HL-60/S4 treated with retinoic acid at 250 ng/mL for 4 days and 3 days (cell line): ENCODE data around the gene HOXB9.

ENCODE experiments used
- in situ Hi-C: fragments of 300-500 bp; cut with MboI; formaldehyde crosslinking; loops from 2 replicates; pipeline ENCODE4 v1.7.0; 2022; ENCODE audit warnings: low sequenced_read_pairs

Gene HOXB9

DNA sequence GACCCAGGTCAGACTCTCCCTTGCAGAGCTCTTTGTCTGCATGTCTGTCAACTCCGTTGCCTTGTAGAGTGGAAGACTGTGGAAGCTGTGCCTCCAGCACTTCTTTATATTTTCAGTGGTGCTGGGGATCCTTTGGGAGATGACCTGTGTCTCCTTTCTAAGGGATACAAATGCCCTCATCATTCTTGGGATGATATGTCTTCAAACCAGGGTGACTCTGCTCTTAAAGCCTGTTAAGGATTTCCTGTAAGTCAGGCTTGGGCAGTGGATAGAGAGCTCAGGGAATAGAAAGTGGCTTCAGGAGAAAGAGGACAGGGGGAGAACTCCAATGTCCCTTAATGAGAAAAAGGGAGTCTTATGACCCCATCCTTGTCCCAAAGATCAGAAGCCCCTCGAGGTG is 37.6 kb downstream of the HOXB9 start:
- in situ Hi-C loops: no loop called here

DNA sequence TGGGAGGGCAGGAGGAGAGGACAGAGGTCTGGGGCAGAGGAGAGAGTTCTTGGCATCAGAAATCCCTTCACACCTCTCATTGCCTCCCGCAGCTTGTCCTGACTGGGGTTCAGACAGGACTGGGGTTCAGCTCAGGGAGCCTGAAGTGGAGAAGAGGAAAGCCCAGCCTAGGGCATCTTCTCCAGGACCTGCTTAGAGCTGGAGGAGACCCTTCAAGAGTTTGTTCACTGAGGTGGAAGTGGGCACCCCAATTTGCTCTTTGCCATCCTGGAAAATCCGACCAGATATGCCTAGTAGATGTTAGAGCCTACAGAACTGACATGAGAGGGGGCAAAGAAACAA is 38.1 kb downstream of the HOXB9 start:
- in situ Hi-C loops: no loop called here

DNA sequence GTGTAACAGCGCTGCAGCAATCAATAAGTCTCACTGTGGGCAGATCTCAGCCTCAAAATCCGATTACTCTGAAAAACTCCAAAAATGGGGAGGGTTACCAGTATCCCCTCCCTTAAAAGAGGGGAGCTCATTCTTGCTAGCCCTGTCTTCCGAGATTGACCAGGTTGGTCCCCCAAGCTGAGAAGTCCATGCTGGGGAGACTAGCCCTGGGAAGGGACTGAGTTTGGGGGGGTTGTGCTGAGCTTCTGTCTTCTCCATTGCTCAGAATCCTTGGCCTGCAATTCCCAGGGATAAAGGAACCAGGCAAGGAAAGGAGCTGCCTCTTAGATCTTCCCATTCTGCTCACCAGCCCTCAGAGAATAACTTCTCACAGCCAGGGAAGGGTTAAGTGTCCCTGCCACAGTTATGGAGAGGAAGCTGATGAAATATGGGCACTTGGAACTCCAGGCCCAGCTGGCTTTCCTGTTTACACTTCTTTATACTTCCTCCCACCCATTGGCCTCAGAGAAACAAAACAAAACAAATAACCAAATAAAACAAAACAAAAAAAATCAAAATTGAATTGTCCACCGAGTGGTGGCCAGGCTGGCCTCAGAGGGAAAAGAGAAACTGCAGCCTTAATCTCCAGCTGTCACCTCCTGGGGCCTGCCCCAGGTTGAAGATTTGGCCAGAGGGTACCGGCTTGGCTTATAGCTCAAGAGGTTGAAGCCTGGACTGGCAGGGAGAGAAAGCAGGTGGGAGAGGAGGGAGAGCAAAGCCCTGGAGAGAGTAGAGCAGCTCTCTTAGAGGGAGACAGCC is 38.7 kb downstream of the HOXB9 start:
- in situ Hi-C loops: no loop called here

DNA sequence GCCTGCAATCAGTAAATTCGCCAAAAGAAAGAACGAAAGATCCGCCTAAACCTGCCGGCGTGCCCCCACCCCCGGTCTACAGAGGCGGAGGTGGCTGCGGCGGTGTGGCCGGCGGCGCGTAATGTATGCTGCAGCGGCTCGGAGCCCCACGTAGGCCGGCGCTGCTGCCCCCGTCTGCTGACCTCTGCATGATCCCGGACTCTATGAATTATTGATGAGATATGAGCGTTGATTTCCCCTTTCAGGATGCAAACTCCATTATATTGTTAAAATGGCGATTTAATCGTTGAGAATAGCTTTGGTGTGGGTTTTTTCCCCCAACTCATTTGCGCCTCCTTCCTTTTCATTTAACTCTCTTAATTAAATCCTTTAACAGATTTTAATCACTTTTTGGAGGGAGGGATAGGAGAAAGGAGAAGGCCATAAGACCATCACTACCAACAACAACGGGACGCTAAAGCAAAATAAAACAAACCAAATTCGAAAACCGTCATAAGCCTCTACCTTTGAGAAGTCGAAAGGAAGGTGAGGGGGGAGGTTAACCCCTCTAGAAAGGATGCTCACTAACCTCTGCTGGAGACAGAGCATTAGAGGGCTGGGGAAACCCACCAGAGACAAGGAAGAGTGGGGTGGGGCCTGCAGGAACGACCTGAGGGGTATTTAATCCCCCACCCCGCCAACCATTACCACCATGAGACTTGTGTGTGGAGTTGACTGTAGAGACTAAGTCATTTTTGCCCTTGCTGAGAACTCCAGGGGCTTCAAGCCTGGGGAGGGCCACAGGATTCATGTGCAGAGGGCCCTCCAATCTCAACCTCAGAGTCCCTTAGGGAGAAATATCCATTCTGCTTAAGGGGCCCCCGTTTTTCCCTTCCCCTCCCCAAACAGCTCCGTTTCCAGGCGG is 39.6 kb downstream of the HOXB9 start:
- in situ Hi-C loops: no loop called here

DNA sequence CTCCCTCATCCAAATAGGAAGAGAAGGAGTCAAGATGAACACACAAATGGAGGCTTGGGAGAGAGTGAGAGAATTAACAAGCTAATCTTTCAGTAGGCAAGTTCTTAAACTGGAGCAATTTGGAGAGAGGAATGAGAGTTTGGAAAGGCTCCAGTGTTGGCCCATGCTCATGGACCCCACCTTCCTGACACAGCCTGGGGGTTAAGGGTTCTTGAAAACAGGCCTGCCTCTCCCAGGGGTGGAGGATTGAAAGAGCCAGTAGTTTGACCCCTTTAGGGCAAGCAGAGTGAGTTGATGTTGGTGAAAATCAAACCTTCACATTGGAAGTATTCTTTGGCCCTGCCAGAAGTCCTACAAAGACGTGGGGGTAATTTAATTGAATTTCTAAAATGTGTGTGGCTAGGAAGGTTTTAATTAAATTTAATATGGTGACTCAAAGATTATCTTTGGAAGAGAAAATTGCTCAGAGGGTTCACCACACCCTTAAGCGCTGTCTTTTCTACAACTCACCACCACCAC is 41.9 kb downstream of the HOXB9 start:
- in situ Hi-C loops: no loop called here

DNA sequence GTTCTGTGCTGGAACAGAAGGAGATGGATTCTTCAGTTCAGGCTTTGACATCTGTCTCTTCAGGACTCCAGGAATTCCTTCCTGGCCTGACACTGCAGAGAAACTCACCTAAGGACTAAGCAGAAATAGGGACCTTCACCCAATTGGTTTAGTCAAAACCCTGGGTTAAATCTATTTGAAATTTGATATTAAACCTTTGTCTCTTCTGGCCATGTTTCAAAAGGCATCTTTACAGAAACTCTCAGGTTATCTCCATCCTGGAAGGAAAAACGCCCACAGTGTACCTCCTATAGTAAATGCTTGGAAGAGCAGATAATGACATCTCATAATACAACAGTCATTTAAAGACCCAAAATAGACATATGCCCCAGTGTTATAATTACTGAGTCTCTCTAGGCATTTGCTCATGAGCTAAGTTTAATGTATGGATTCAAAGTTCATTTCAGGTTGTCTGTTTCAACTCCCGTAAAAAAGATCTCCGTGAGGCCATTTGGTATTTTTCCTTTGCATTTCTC is 42.4 kb downstream of the HOXB9 start:
- in situ Hi-C loops: no loop called here

DNA sequence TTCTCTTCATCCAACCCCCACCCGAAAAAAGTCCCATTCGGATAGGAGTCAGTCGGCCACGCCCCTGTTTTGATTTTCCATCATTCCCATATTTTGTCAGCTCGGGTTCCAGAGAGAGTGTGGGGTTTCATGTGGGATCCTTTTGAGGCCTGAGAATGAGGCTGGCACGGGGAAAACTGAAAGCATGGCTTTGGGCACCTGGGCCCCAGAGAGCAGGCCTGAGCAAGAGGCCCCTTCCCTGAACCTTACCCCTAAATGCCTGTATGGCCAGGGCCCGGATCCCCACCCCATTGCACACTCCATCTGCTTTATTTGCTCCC is 43.4 kb downstream of the HOXB9 start:
- in situ Hi-C loops: no loop called here

DNA sequence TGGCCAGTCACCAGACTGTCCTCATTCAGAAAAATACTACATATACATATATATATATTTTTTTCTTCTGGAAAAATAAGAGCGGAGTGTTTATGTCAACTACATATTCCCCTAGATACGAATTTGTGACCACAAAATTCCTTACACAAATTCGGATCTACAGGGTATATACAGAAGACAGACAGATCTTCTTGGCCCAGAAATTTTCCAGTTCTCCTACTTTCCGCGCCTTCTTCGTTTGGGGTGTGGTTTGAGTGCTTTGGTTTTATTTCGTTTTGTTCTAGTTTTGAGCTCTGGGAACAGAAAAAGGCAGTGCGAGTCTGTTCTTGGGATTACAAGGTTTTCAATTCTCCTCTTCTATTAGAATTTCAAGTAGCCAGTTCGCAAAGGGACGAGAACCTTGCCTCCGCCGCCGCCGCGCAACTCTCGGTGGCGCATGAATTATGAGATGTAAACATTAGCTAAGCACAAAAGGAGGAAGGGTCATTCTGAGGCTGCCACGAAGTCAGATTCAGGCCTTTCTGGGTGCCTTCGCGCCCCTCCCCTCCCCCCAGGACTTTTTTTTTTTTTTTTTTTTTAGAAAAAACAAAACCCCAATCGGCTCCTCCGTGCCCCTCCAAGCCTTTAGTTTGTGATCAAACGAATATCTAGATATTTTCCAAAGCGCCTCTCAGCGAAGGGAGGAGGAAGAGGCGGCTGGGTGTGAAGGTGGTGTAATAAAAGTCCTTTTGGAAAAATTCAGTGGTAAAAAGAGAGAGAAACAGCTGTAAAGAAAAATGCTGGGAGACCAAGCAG is 46.2 kb downstream of the HOXB9 start:
- in situ Hi-C loops: no loop called here

DNA sequence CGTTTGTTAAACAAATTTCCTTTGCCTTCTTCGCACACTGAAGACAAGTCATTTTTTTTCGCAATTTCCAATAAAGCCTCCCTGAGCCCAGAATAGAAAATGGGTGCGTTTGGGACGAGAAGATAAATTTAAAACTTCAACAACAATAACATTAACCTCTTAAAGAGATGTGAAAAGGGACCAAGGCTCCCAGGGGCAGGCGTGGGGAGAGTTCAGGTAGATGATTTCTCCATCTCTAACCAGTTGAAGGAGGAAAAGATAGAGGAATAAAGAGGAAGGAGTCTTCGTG is 46.7 kb downstream of the HOXB9 start:
- in situ Hi-C loops: no loop called here

DNA sequence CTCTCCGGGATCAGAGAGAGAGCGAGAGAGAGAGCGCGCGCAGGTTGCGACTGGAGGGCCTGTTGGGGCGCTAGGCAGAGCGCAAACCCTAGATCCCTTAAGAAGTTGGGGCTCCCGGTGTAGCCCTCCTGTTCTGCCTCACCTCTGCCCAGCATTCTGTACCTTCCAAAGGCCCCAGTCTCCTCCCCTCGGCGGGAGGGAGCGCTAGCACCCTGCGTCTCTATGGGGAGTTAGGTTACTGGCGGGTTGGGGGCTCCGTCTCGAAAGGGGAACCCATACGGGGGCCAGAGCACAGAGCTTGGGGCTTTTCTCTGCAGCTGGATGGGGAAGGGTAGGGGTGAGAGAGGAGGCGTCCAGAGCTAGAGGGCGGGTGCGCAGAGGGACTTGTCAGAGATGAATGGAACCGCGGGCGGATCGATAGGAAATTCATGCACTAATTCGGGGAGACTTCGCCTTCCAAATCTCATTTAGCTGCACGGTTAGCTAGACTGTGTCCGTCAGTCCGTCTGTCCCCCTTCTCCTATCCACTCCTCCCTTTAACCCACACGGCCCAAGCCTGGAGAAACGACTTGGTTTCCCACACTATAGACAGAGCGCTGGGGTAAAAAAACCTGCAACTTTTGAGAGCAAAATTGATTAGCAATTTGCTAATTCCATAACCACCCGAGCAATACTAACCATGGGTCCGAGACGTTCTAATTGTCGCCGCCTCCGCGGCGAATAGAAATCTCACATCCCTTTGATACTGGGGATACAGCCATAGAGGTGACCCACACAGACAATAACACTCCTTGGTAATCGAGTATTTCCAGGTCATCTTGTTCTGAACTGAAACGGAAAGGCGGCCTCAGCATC is 47.3 kb downstream of the HOXB9 start:
- in situ Hi-C loops: no loop called here

DNA sequence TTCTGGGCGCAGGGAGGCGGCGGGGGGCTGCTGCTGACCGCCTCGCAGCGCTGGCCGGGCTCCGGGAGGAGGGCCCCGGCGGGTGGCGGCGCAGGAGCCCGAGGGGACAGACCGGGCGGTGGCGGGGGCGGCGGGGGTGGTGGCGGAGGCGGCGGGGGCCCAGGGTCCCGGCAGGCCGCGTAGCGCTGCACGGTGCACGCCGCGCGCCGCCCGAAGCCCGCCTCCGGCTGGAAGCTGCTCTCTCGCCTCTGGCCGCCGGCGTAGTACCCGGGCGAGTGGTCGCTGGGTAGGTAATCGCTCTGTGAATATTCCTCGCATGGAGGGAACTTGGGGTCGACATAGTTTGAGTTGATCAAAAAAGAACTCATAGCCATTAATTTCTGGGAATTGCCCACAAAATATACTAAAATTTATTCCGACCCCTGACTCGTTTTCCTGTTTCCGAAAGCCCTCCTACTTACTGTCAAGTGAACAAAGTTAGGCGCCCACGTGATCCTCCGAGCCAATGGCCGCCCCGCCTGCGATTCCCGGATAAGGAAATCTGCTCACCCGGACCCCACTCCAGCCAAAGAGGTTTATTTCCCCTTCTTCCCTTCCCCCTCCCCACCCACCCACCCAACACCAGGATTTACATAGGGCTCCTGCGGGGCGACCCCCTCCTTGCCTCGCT is 48.1 kb downstream of the HOXB9 start, which contains the start of gene HOXB4:
HOXB4 (minus strand) TSS at position 405 of the 670 bp plus-strand sequence; CDS start at position 374, 31 bp downstream.
- in situ Hi-C loops: no loop called here

DNA sequence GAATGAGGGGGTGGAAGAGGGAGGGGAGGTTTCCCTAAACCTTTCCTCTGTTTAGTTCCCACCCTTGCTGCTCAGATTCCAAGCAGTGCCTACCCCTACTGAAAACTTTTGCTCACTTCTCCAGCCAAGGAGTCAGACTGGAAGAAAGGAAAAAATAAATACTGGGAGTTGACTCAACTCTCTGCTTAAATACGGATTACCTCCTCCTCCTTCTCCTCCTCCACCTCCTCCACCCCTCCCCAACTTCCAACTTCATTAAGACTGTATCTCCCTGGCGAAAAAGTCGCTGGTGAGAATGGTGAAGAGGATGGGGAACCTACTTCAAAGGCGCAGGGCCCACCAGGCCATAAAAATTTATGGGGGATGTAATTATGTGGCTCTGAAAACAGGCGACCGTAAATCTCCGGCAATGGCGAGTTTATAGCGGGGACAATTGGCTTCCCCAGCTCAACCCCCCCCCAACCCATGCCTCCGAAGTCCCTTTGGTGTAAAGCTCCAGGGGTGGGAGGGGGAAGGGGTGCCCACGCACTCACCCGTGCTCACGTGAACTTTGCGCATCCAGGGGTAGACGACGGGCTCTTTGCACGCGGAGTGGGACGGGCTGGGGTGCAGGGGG is 48.7 kb downstream of the HOXB9 start:
- in situ Hi-C loops: no loop called here

DNA sequence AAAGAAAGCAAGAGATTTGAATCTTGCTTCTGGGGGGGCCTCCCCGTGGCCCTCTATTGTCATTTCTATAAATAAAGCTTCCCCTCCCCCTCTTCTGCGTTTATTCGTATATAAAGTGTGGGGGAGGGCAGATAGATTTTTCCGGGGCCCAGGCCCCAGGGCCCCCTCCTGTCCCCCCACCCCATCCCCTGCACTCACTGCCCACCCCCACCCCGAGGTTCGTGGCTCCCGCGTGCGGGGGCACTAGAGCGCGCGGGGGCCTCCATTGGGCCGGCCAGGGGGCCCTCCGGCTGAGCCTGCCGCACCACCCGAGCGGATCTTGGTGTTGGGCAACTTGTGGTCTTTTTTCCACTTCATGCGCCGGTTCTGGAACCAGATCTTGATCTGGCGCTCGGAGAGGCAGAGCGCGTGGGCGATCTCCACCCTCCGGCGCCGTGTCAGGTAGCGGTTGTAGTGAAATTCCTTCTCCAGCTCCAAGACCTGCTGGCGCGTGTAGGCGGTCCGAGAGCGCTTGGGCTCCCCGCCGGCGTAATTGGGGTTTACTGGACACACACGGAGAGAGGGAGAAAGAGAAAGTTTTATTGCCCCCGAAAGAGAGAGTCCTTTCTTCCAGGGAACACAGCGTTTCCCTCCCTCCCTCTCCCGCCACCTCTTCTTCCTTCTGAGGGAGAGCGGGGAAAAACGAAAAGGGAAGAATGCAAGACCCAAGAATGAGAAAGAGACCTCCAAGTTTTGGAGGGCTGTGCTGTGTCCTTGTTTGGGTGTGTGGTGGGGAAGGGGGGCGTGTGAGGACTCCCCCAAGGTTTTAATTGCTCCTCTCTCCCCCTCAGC is 49.5 kb downstream of the HOXB9 start:
- in situ Hi-C loops: no loop called here

DNA sequence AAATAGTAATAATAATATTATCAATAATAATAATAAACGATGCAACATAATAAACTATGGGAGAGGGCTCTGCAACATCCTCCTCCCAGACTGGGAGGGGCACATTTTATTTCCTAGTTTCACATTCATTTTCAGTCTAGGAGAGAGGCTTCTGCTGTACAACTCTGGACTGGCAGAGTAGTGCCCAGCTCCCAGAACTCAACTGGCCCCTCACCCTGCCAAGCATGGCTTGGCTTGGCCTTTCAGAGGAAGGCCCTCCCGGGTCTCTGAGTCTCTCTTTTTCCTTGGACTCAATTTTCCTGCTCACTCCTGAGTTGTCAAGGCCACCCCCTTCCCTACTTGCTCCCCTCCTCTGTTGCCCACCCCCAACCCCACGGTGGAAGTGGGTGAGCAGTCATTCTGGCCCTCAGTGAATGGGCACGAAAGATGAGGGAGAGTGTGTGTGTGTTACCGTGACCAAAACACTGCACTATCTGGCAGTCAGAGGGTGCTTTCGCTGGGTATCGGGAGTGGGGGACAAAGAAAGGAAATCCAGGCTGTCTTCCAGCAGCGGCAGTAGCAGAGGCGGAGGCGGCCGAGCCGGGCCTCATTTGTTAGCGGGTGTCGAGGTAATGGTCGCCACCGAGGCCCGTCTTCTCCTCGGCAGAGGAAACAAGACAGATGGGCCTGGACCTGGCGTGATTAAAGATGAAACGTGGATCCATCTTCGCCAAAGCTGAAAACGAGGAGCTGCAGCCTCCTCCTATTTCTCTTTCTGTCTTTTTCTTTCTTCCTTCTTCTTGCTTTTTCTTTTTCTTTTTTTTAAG is 50.3 kb downstream of the HOXB9 start:
- in situ Hi-C loops: no loop called here

DNA sequence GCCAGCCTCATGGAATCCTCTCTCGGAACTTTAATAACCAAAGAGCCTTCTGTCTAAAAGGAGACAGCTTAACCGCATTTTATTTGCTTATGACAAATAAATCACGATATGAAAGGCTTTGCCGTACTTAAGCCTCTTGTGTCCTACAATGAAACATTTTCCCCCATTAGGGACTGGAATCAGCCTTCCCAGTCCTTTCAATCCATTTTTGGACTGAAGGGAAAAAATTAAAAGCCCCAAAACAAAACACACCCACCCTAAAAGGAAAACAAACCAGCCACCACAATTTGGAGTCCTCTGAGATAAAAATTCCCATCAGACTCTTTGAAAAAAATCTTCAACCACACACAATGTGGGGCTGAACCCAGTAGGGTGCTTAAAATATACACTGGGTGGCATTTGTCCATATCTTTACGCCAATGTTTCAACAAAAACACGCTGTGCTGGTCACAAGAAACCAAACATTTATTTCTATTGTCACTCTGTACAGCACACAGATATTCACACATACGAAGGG is 51.0 kb downstream of the HOXB9 start:
- in situ Hi-C loops: no loop called here

DNA sequence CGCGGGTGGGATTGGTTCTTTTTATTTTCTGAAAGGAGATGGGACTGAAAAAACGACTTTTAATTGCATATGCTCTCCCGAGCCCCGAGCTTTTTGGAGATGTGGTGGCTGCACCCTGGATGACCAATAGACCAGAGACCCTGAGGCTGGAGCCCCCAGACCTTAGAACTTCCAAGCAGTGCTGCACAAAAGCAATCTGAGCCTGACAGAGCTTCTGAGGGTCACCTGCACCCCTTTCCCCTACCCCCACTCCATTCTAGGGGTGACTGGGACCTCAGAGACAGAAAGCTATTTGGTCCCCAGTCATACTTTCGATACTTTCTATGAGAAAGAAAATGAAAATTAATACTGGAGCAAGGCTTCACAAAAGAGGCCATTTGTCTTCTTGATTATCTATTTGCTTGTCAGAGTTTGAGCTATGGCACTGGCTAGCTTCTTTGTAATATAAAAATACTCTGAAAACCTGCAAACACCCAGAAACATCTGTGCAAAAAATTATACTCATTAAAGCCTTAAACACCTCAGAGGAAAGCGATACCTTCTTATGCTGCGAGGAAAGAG is 51.6 kb downstream of the HOXB9 start:
- in situ Hi-C loops: no loop called here

DNA sequence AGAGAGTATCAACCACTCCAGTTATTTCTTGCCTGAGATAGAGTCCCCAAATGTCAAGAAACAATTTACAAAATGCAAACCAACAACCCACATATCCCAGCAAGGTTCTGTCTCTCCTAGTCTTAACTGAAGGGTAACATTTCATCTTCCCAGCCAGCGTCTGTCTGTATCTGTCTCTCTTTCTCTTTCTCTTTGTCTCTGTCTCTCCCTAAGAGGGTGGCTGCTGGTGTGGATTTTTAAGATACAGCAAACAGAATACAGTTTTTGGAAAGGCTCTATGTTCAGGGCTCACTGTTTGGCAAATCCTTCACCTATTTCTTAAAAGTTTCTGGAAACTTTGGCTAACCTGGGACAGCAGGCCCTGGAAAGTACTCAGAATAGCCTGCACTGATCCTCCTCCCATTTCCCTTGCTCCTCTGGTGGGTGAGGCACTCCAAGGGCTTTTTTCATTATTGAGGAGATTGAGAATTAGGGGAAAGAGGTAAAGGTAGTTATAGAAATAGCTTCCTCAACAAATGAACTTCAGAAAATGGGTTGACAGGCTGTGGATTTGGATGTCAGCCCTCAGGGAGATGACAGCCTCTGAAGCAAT is 54.2 kb downstream of the HOXB9 start:
- in situ Hi-C loops: no loop called here
